ENCODE data around the gene TSFM.
"Not testable (repeated sequence)": the region's sequence is repeated elsewhere in the genome, so short reads cannot be mapped to it uniquely, and the experiment has no call there.

The TSFM gene

DNA sequence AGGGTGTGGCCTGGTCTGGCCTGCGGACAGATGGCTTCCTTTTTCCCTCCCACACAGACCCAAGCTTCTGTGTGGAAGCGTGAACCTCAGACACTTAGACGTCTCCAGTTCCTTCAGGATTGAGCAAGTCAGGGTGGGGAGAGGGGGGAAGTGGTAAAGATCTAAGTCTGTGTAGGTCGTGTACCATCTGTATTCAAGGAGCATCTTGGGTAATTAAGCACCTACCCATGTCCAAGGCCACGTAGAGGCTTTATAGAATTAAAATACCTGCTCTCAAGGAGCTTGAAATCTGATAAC lies 34.2 kb downstream of the TSFM start:
- no peak for DNase-seq

DNA sequence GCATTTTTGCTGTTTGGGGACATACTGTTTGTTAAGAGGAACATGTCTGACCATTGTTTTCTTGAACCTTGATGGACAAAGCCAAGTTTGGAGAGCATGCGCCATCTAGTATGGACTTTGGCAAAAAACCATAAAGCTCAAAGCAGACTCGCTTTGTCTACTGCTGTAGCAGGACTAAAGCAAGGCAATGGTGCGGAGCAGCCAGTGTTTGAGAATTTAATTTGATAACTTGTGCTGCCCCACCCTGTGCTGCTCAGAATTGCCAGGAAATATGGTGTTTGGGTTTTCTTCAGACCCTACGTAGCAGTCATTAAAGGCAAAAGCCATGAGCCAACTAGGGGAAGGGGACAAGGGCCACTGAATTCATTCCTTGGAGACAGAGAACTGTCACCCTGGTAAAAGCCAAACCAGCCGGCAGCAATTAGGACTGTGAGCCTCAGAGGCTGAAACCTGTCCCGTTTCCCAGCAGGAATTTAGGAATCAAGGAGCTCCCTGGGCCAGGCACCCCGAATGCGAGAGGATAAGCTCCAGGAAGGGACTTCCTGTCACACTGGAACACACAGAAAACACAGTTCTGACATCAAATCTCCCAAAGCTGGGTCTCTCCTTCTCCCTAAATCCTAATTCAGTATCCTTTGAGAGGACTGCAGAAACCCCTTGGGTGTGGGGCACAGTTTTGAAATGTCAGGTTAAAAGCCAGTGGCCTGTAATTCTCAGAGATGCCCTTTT lies 34.8 kb downstream of the TSFM start:
- no peak for DNase-seq

DNA sequence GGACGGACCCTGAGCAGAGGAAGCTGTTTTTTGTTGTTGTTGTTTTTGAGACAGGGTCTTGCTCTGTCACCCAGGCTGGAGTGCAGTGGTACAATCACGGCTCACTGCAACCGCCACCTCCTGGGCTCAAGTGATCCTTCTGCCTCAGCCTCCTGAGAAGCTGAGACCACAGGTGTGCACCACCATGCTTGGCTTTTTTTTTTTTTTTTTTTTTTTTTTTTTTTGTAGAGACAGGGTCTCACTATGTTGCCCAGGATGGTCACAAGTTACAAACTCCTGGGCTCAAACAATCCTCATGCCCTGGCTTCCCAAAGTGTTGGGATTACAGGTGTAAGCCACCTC lies 35.4 kb downstream of the TSFM start:
- DNase-seq, result not testable (repeated sequence)

DNA sequence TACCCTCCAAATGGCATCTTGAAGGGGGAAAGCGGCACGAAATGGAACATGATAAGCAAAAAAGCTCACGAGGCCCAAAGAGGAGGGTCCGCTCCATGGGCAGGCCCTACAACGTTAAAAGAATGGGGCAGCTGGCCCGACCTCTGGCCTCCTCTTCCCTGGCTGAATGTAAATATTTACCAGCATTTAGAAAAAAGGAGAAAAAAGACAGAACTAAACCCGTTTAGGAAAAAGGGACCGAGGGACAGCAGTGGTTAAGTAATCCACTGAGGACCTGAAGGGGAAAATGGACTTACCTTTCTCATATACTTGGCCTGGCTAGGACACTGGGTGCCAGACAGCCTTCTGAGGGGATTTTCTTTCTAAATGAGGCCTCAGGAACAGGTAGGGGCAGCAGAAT lies 37.5 kb downstream of the TSFM start:
- DNase-seq, result not testable (repeated sequence)

DNA sequence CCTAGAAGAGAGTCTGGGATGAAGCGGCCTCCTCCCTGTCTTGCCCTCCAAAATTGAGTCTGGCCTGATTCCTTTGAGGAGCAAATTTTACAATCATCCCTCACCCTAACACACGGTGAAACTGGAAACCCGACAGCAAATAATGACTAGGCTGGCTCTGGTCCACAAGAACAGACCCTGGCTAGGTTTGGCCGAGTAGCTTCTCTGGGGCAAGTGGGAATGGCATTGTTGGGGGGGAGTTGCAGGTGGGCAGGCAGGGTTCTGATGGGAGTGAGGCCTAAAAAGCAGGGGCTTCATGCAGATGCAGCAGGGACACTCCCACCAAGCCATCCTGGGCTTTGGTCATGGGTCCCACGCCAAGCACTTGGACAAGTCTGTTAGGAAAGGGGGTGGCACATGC lies 38.4 kb downstream of the TSFM start:
- not testable (repeated sequence) for DNase-seq

DNA sequence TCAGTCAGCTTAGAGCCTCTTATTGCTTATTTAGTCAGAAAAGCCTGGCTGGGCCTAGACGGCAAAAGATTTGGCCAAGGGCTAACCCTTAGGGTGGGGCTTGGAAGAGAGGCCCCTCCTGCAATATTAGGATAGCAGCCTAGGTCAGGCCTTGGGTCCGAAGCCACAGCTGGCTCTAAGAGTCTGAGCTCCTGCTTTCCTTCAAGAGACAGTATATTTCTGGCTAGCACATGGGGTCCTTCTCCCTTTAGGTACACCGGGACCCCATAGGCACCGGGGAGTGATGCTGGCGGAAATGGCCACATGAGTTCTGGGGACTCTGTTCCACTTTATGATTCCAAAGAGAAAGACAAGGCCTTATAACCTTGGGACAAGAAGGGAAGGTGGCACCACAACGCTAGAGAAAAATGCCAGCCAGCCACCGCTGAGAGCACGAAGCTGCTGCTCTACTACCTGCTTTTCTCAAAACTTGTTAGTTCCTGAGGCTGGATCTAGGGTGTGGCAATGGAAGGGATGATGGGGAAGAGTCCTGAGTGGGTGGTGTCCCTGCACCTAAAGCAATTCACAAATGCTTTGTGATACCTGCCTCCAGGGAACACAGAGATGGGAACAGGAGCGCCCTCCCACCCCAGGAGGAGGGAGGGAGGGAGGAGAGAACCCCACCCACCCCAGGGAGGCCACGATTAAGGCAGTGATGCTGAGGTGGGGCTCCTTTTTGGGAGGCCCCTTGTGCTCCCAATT lies 39.1 kb downstream of the TSFM start:
- no peak for DNase-seq

DNA sequence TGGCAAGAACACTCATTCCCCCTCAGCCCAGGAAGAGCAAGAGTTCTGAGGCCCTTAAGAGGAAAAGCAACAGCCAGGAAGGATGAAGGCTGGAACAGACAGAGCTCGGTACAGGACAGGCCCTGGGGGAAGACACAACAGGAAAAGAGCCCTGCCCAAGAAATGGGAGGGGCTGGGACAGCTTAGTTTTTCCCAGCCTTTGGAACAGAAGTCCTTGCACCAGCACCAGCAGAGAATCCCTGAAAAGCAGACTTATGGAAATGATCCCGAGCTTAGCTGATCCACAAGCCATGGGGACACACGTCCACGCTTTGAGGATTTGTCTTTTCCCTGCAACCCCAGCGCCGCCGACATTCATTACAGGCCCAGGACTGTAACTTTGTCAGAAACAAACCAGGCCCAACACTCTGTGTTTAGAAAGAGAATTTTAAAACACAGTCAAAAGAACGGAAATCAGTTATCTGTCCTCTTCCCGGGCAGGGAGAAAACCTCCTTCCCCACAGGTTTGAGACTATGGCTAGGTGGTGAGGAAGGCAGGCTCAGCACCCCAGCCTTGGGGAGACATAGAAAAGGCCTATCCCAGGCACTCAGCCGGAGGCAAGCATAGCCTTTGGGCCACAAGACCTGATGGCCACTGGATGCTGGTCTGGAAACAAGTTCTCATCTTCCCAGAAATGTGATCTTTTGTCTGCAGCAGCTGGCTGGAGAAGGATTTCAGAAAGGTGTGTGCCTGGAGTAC lies 40.0 kb downstream of the TSFM start:
- DNase-seq, result no peak

DNA sequence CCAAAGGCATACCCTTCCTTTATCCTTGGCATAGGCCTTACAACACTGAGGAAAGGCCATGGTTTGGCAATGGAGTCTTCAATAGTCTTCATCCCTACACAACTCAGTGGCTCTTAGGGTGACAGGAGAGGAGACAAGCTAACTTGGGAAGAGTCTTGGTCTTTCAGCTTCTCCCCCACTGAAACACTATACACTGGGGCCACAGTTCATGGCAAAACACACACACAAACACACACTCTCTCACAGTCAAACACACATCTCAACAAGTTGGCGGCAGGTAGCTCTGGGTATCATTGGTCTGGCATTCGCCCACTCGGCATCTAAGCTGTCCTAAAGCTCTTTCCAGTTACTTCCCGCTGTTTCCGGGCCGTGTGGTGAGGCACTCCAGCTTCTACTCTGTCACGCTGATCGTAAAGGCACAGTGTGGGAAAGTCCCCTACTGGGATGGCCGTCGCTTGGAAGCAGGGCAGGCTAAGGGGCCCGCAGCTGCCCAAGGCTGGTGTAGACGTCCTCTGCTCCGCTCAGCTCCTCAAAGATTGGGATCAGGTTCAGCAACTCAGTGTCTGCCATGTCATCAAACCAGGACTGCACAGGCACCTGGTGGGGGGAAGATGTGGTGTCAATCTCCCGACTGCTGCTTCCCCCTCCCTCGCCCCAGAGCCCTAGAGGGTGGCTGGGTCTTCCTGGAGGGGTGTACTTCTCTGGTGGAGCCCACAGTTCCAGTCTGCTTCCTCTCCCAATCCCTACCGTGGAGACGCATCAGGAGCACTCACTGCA lies 40.7 kb downstream of the TSFM start:
- DNase-seq, result no peak

DNA sequence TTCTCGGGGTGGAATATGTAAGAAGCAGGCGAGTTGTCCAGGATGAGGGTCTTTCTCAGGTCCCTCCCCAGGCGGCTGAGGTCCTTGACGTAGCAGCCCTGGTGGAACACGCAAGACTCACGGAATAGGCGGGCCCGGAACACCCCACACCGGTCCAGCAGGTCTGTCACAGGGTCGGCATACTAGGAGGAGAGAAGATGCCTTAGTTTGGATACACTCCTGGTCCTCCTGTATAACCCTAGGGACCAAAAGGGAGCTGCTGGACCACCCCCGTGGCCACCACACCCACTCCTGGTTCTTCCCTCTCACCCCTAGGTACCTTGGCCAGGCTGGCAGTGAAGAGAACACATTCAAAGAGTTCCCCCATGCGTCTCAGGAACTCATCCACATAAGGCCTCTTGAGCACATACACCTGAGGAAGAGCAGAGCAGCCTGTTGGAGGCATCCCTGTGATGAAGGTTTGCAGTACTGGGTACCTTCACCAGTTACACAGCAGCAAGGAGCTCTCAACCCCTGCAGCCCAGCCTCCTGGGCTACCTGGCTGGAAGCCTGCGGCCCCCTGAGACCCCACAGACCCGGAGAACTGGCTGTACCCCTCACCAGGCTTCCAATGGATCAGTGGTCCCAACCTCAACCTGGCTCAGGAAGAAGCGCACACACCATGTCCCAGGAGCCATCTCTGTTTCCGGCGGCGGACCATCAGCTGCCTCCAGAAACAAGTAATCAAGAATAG lies 41.5 kb downstream of the TSFM start:
- DNase-seq, result no peak

DNA sequence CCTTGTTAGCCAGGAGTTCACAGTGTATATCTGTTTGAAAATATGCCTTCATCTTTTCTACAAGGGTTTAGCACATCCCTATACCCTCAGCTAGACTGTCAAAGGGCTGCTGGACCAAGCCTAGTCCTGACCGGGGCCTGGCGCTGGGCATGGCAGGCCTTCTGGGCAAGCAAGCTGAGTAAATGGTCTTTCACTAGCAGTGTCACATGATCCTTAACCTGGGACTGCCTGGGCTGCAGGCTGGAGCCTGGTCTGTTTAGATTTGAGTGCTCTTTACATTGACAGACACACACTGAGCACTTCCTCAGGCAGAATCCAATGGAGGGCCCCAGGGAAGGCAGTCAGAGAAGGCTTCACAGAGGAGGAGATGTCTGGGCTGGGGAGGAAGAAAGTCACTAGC lies 42.9 kb downstream of the TSFM start:
- no peak for DNase-seq

DNA sequence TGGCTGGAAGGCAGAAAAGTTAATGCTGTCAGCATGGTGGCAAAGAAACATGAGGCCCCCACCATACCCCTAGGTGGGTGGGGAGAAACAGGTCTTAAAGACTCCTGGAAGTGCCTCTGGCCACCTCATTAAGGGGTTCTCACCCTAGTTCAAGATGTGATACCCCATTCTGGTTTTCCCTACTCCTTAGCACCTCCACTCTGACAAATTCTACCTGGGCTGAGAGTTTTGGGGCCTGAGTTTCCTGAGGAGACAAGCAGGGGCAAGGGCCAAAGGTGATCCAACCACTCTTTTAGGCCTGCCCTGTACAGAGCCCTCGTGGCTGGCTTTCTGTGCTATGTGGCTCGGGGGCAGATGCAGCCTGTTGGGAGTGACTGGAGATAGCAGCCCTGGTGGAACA lies 43.8 kb downstream of the TSFM start:
- no peak for DNase-seq

DNA sequence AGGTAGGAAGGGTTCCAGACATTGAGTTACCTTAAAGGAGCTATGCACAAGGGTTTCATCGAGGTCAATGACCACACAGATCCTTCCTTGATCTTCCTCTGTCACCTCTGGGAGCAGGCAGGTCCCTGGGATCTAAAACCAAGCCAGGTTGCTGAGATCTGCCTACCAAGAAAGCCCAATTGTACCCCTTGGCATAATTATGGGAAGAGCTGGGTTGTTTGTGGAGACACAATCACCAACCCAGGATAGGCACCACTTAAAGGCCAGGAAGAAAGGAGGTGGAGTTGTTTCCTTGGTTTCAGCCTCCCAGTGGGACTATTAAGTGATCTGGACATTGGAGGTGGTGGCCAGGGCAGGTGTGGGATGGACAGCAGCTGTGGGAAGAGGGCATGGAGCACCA lies 44.4 kb downstream of the TSFM start:
- DNase-seq, result no peak

DNA sequence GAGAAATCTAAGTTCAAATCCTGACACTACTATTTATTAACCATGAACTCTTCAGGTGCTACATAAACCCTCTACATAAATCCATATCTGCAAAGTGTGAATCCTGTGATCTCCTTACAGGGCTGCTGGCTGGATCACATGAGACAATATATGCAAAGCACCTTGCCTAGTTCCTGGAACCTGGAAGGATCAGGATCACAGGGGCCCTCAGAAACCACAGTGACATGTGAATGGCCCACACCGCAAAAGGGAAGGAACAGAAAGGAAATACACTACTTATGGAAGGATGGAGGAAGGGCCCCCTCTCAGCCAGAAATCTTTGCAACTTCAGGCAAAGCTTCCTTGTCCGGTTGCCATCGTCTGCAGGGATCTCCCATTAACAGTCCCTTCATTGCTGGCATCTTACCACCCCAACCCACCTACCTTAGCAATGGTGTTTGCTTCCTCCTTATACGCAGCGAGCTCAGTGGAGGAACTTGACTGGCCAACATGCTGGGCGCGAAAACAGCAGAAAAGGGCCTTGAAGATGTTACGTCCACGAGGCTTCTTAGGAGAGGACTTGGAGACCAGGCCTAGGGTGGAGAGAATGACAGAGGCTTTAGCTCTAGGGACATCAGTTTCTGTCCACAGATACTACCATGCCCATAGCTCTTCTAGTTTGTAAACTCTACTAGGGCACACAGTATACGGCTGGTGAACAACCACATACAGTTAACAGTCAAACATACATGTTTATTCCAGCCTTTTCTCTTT lies 46.6 kb downstream of the TSFM start:
- no peak for DNase-seq

DNA sequence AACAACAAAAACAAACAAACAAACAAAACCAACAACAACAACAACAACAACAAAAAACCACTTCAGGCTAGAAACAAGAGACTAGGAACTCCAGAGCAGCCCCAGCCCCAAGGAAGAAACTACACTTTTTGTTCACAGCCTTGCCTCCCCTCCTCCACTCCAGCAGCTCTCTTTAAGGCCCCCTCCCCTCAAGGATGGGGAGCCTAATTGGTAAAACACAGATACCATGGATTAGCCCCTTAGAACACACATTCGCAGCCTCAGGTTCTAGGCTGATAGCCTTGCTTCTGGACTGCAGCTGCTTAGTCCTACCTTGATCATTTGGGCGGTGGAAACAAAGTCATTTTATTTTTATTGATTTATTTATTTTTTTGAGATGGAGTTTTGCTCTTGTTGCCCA lies 47.8 kb downstream of the TSFM start:
- DNase-seq, result no peak

DNA sequence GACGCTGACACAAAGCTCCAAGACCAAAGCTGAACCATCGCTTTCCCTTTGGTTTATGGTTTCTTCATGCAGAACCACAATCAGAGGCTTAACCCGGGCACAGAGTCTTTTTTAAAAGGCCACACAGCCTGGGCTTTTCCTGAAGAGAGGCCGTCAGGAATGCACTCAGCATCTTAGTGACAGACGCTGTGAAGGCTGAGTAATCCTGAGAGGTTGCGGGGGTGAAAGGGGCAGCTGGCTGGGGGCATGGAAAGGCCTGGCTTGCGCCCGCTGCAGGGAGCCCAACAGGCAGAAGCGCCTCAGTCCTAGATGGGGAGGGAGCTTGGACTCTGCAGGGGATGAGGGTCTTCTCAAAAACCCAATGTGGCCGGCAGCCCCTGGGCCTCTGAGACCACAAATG lies 50.4 kb downstream of the TSFM start:
- DNase-seq, result no peak

DNA sequence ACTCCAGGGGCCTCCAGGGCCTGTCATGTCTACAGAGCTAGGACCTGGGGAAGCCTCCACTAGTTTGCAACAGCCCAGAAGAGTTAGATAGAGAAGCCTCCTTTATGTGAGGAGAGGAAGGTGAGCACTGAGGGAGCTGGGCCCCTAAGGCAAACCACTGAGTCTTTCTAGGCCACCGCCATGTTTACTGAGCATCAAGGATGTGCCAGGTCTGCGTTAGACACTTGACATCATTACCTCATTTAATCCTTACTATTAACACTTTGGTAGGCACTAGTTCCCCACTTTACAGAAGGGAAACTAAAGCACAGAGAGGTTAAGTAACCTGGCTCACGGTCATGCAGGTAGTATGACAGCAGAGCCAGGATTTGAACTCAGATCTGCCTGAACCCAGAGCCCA lies 51.1 kb downstream of the TSFM start:
- DNase-seq, result no peak

DNA sequence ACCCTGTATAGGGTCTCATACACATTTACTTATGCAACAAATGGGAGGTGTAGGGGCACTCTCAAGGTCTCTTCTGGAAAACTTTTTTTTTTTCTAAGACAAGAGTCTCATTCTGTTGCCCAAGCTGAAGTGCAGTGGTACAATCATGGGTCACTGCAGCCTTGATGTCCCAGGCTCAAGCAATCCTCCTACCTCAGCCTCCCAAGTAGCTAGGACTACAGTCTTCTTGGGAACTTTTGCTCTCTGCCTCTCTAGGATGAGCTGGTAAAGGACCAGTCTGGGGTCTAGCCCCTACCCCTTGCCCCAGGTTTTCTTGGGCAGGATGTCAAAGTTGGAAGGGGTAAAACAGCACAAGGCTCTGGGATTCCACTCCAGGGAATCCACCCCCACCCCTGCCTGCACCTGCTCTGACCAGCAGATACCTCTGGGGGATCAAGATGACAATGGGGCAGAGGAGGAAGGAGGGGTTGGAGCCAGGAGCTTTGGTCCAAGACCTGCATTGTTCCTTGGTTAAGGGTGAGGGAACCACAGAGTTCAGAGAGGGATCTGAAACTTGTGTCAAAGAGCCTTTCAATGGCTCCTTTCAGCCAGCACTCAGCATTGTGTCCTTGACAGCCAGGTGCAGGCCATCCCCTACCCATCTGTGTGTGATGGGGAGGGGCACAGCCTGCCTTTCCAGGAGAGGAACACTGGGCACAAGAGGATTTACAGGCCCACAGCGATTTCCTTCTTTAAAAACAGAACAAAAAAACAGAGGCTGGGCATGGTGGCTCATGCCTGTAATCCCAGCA lies 51.7 kb downstream of the TSFM start:
- no peak for DNase-seq

DNA sequence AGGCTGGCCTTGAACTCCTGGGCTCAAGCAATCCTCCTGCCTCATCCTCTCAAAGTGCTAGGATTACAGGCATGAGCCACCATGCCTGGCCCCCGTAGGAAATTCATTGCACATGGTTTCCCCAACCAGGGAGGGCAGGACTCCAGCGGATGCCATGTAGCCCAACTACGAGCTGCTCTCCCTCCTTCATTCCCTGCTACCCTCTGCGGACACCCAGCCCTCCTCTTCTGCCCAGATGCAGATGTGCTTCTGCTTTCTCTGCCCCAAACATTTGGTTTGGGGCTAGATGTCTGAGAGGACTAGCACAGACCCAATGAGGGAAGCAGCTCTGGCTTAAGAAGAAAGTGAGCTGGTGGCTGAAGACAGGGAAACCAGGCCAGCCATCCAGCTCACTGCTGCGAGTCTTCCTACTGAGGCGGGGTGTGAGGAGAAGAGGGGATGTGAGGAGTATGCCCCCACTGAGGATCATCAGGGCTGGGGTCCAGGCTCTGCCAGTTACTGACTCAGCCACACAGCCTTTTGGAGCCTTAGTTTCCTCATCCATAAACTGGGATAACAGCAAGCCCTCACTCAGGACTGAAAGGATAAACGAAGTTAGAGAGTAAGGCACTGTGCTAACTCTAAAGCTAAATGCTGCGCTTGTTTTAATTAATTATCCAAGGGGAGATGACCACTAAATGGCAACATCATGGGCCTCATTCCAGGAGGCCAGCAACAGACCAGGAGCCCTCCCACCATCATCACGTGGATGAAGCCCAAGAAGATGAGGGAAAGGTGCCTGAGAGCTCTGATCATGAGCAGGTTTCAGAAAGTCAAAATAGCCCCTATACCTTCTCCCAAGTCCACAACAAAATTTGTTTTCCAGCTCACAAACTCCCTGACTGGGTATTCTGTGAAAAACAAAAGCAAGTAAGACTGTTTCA lies 53.0 kb downstream of the TSFM start:
- no peak for DNase-seq

DNA sequence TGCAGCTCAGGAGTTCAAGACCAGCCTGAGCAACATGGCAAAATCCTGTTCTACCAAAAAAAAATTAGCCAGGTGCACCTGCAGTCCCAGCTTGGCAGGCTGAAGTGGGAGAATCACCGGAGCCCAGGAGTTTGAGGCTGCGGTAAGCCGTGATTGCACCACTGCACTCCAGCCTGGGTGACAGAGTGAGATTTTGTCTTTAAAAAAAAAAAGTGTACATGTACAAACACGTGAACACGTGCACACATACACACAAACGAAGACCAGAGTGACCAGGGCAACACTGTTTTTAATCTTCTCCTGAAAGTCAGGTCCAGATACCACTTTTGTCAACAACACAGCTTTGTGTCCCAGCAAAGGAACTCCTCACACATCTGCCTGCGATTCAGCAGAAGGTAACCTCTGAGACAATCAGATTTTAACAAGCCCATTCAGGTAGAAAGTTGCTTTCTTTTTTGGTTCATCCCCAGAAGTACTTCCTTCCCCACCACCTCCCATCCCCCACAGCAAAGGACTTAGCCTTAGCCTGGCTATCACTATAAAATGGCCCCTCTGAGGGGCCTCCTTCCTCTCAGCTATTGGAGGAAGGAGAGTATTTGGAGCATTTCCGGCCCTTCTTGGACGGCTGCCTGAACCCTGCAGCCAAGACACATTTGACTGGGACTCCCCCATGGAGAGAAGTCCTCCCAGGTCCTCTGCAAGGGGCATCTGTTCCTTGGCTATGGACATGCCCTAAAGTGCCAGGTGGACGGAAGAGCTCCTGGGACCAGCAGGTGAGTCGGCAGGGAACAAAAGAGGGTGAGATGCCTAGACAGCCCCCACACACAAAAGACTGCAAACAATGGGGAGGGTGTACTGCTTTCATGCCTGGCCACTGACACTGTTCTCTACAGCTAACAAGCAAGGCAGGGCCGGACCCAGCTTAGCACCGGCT lies 54.1 kb downstream of the TSFM start:
- no peak for DNase-seq
